Transverse colon (tissue), 4 donors: Measurements from ENCODE around the gene ATCAY. TPM values are rescaled to one million over a fixed set of nuclear protein-coding genes. Genes with fewer than 3 reads are reported as not detected.
"Not testable (repeated sequence)": the region's sequence is repeated elsewhere in the genome, so short reads cannot be mapped to it uniquely, and the experiment has no call there.

Experiments used
- DNase-seq: peaks from one replicate; pipeline ENCODE4 v3.0.0-alpha.2; 2019
- H3K27ac ChIP-seq, 4 donors: fragments of 200-600 bp; sonication (generic); 2 replicates each; pipeline ENCODE4 v1.5.1; 2016 to 2018; ENCODE audit warnings: inconsistent platforms in 4 of 4
- H3K27me3 ChIP-seq: fragments of 200-600 bp; sonication (generic); 2 replicates; pipeline ENCODE4 v1.5.1; 2017; ENCODE audit warnings: inconsistent platforms
- H3K36me3 ChIP-seq, 4 donors: fragments of 200-600 bp; sonication (generic); 2 replicates each; pipeline ENCODE4 v1.5.1; 2017 to 2019; ENCODE audit warnings: inconsistent platforms in 4 of 4
- H3K4me1 ChIP-seq, 4 donors: fragments of 200-600 bp; sonication (generic); 2 replicates each; pipeline ENCODE4 v1.5.1; 2017 to 2020; ENCODE audit warnings: inconsistent platforms in 4 of 4
- H3K4me3 ChIP-seq, 4 donors: fragments of 200-600 bp; sonication (generic); 1 replicate in 1 of 4; 2 replicates in 3 of 4; pipeline versions ENCODE4 v1.5.1 to v1.6.1; 2017 to 2019; ENCODE audit warnings: inconsistent platforms in 4 of 4
- H3K9me3 ChIP-seq, 2 donors: fragments of 200-600 bp; sonication (generic); 2 replicates each; pipeline ENCODE4 v1.5.1; 2017 to 2019; ENCODE audit warnings: inconsistent platforms in 2 of 2
- EP300 ChIP-seq: sonication (generic); formaldehyde crosslinking; IDR thresholded peaks from one replicate; pipeline ENCODE4 v1.6.1; 2017; ENCODE audit warnings: antibody characterized with exemption, low read depth
- POLR2A ChIP-seq: fragments of 450-650 bp; IDR thresholded peaks from one replicate; pipeline ENCODE4 v1.6.1; 2016; ENCODE audit warnings: antibody characterized with exemption, mild to moderate bottlenecking, moderate library complexity
- POLR2AphosphoS5 ChIP-seq, 3 donors: sonication (generic); formaldehyde crosslinking; IDR thresholded peaks; one replicate each; pipeline ENCODE4 v1.6.1; 2016; ENCODE audit warnings: antibody characterized with exemption in 3 of 3
- WGBS, 2 donors: methylation state at CpG; one replicate each; pipeline ENCODE4 v1.1.5; 2018; ENCODE audit warnings: low coverage in 1 of 2; 5-methylcytosine and 5-hydroxymethylcytosine counted together
- in situ Hi-C, 4 donors: fragments of 200-750 bp; cut with MboI; loops; one replicate each; pipeline versions ENCODE4 v1.15.0 to v1.15.1; 2017; ENCODE audit warnings: low sequenced_read_pairs in 3 of 4, low pct_ligation_motif_present in 1 of 4, low pct_unique_long_range_greater_than_20kb in 1 of 4
- intact Hi-C: fragments of 100-400 bp; cut with DNase I; formaldehyde crosslinking; loops from one replicate; pipeline ENCODE4 v1.15.1; 2023; ENCODE audit warnings: low total_unique reads
- total RNA-seq, 4 donors: library from RNA; depleted of rRNA; stranded (reverse); fragments of >200 nt; gene quantifications; one replicate each; pipeline ENCODE4 v1.1.0, GENCODE V29; 2016
- TF ChIP-seq, protein P1 (sequence below), 5 experiments: fragments of 200-600 bp in 3 of 5; fragments of 450-650 bp in 2 of 5; sonication (generic) in 3 of 5; IDR thresholded peaks; 1 replicate in 2 of 5; 2 replicates in 3 of 5; pipeline ENCODE4 v1.5.1; 2016 to 2017; ENCODE audit warnings: antibody characterized with exemption in 5 of 5, inconsistent platforms in 3 of 5, mild to moderate bottlenecking in 2 of 5, moderate library complexity in 1 of 5

ATCAY gene
- total RNA-seq, 4 donors from 2014 or later: 0.32 to 0.60 (median 0.55) TPM; not detected in 1

GRCh38 chr19:3964256-3965194 is 84.0 kb downstream of the ATCAY start:
- no peak for DNase-seq
- 95% methylated on average over 48 of the region's 60 CpGs; no CpG with 5 or more reads in 1 of the 2 donors for WGBS, 2 donors
- peaks cover 38 to 44% (median 42%) of the 10 kb centered on the region in 4 donors for H3K4me1 ChIP-seq
- H3K36me3 ChIP-seq: peaks cover 0 to 50% (median 24%) of the 10 kb centered on the region in 4 donors
- no peaks in the 10 kb centered on the region for H3K9me3 ChIP-seq
- H3K27me3 ChIP-seq: no peaks in the 10 kb centered on the region
- H3K4me3 ChIP-seq: no peak overlapping the region
- in situ Hi-C loops: no loop called here
- TF ChIP-seq POLR2AphosphoS5 (IDR thresholded peaks at IDR 0.05): no peak
- TF ChIP-seq EP300: no peak
- TF ChIP-seq, protein P1, sequence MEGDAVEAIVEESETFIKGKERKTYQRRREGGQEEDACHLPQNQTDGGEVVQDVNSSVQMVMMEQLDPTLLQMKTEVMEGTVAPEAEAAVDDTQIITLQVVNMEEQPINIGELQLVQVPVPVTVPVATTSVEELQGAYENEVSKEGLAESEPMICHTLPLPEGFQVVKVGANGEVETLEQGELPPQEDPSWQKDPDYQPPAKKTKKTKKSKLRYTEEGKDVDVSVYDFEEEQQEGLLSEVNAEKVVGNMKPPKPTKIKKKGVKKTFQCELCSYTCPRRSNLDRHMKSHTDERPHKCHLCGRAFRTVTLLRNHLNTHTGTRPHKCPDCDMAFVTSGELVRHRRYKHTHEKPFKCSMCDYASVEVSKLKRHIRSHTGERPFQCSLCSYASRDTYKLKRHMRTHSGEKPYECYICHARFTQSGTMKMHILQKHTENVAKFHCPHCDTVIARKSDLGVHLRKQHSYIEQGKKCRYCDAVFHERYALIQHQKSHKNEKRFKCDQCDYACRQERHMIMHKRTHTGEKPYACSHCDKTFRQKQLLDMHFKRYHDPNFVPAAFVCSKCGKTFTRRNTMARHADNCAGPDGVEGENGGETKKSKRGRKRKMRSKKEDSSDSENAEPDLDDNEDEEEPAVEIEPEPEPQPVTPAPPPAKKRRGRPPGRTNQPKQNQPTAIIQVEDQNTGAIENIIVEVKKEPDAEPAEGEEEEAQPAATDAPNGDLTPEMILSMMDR (IDR thresholded peaks at IDR 0.05): no peak
- no peak for TF ChIP-seq POLR2A
- peak overlapping the region in 3 of 4 donors; percentile 26 to 99 (median 98) for H3K27ac ChIP-seq
- intact Hi-C loops: no loop called here

- Histone ChIP-seq H3K27me3 (no peaks in the 10 kb centered on the region), H3K36me3 (peaks cover 0 to 35% (median 16%) of the 10 kb centered on the region in 4 donors), H3K4me3 (peak overlapping the region in 1 of 4 donors; percentile 31), H3K4me1 (peaks cover 41 to 54% (median 50%) of the 10 kb centered on the region in 4 donors), H3K27ac (peak overlapping the region; percentile 96 to 99 (median 98)), H3K9me3 (no peaks in the 10 kb centered on the region)
- intact Hi-C loops: no loop called here
- DNase-seq: peak; percentile 89
- no peak for TF ChIP-seq EP300
- TF ChIP-seq POLR2AphosphoS5 (IDR thresholded peaks at IDR 0.05): peak; percentile 29 to 70 (median 51)
- in situ Hi-C loops: no loop called here
- 44 to 80% methylated on average over 3 to 30 of the region's 30 CpGs for WGBS, 2 donors
These were observed 85.8 kb downstream of the ATCAY start for GRCh38 chr19:3966051-3967017.

DNA sequence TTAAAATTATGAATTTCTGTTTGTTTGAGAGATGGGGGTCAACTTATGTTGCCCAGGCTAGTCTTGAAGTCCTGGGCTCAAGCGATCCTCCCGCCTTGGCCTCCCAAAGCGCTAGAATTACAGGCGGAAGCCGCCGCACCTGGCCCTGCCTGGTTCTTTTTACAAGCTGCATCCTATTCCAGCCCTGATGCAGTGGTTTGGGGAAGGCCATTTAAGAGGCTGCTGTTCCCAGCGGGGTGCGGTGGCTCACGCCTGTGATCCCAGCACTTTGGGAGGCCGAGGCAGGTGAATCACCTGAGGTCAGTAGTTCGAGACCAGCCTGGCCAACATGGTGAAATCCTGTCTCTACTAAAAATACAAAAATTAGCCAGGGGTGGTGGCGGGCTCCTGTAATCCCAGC is 87.5 kb downstream of the ATCAY start:
- DNase-seq, H3K9me3 ChIP-seq, intact Hi-C loops, H3K4me3 ChIP-seq, H3K27me3 ChIP-seq, in situ Hi-C loops: not testable (repeated sequence)
- H3K4me1 ChIP-seq: peaks cover 41 to 60% (median 55%) of the 10 kb centered on the region in 4 donors
- 90 to 95% methylated on average over 7 to 12 of the region's 12 CpGs for WGBS, 2 donors
- peak overlapping the region; percentile 96 to 99 (median 98) for H3K27ac ChIP-seq
- peaks cover 0 to 20% (median 8%) of the 10 kb centered on the region in 4 donors for H3K36me3 ChIP-seq

DNA sequence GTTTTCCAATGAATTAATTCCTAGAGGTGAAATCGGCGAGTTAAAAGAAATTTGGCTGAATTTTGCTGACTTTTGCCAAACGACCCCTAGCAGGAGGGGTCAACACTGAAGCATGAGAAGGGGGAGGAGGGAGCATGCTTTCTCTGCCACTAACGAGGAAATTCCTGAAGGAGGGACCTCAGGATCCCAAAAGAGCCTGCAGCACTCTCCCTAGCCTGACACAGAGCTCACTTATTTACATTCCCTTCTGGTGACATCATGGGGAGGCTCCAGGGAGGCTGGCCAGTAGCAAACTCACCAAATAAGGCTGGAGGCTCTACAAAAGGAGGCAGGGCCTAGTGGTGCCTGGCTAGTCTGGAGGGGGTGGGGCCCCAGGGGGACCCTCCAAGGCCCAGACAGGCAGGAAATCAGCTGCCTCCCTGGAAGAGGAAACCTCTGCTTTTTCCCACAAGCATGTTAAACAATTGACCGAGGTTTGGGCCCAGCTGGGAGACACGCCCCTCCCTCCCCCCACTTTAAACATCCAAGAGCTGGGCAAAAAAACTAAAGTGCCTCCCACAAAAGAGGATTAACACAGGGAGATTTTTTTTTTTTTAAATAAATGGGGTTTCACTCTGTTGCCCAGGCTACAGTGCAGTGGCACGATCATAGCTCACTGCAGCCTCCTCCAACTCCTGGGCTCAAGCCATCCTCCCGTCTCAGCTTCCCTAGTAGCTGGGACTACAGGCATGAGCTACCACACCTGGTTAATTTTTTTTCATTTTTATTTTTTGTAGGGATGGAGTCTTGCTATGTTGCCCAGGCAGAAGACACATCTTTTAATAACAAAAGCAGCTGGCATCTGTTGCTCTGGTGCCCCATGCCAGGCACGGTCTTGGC is 88.3 kb downstream of the ATCAY start:
- Histone ChIP-seq H3K36me3 (peaks cover 0 to 12% (median 4%) of the 10 kb centered on the region in 4 donors), H3K4me3 (peak overlapping the region in 2 of 4 donors; percentile 86 to 97), H3K4me1 (peaks cover 41 to 60% (median 55%) of the 10 kb centered on the region in 4 donors), H3K27ac (peak overlapping the region; percentile 96 to 99 (median 98)), H3K27me3 (no peaks in the 10 kb centered on the region), H3K9me3 (no peaks in the 10 kb centered on the region)
- intact Hi-C loops (no loop called here), in situ Hi-C loops (no loop called here)
- 38 to 41% methylated on average over 5 to 9 of the region's 9 CpGs for WGBS, 2 donors
- TF ChIP-seq EP300: peak; percentile 81
- TF ChIP-seq POLR2A: no peak
- TF ChIP-seq POLR2AphosphoS5 (IDR thresholded peaks at IDR 0.05): peak; percentile 74 to 77 (median 74)
- peak; percentile 79 for DNase-seq
